HG03064 (cell line): ENCODE results near the gene FILIP1L.

Experiments used
- ATAC-seq: cut with Tn5 transposase; IDR thresholded peaks from one replicate; pipeline ENCODE4 v1.9.1; 2021; ENCODE audit warnings: low read depth; ENCODE audit not compliant: unreplicated experiment

FILIP1L gene

GRCh38 chr3:100125161-100125938 is 11.0 kb upstream of the FILIP1L start:
- no peak for ATAC-seq

DNA sequence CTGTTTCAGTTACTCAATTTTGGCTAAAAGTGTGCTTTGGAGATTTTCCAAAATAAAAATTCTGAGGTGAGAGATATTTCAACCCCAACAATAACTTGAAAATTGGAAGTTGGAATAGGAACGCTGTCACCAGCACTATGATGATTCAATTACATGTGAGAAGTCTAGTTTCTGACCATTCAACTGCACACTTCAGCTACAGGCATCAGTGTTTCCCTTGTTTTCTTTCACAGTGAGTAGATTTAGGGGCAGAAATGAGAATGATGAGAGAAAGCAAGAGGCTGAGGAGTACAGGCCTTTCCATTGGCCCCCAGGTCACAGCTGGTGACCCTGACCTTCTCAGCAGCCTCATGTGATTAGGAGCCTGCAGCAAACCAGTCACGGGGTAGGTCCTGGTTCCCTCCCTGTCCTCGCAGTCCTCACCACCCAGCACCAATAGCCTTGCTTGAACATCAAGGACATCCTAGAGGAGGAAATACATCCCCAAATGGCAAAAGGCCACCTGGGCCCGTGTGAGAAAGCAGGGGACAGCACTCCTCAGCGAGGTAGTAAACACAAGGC is 10.0 kb upstream of the FILIP1L start:
- no peak for ATAC-seq

- ATAC-seq, result no peak
Observed at GRCh38 chr3:100123112-100123511, 8.8 kb upstream of the FILIP1L start.

GRCh38 chr3:100122321-100122720 is 8.0 kb upstream of the FILIP1L start:
- no peak for ATAC-seq

- no peak for ATAC-seq
Observed at GRCh38 chr3:100120693-100121092, 6.4 kb upstream of the FILIP1L start.

DNA sequence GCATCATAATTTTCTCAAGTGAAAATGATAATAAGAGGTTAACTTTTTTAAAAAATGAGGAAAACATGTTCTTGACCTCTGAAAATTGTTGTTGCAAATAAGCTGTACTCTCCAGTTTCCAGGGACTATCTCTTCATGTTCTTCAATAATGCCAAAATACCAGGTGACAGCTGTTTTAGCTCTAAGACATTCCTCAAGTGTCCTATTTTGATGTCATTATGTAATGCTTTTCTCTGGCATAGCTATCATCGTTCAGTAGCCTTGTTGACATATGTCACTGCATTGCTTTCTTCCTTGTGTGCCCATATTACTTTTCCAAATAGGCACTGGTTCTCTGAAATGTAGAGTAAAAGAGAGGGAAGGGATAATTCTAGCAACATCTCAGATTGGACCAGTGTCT is 5.7 kb upstream of the FILIP1L start:
- ATAC-seq, result no peak

GRCh38 chr3:100117093-100117492 is 2.8 kb upstream of the FILIP1L start:
- no peak for ATAC-seq

DNA sequence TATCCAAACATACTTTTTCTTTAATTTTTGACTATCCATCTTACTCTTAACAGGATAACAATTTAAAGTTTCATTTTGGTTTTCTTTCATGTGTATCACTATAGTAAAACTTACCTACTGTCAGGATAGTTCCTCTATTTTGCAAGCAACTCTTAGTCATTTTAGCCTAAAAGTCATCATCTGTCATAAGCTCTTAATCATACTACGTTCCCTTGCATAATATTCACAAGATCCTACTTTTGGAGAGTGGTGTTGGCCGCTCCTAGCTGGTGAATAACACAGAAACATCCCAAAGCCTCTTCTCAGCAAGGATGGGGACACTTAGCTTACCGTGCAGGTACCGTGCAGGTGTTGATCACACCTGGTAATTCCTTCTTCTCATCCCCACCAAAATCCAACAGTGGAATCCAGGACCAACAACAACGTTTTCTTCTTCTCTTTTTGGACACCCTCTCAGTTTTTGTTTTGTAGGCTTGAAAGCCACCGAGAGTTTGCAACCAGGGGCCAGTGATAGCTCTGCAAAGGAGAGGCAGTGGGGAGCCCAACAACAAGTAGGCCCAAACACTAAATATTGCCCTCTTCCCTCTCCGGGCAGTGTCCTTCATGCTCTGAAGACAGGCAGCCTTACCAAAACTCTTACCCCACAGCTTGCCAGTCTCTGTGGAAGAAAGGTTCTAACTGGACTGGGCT is 433 bp downstream of the FILIP1L start:
- ATAC-seq, result no peak

DNA sequence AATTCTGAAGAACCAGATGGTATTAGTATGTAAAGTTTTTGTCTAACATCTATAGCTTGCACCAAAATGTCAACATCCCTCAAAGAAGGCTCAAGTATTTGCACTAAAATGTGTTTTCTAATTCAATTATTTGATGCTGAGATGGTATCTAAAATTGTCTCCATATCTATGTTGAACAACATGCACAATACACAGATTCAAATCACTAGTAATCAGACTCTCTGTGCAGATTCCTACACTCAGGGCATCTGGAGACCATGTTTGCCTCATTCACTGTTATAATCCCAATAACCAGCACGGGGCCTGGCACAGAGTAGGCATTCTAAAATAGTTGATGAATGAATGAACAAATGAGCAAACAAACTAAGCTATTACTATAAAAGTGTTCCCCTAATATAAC is 2.6 kb downstream of the FILIP1L start:
- ATAC-seq, result no peak

GRCh38 chr3:100110162-100110561 is 4.1 kb downstream of the FILIP1L start:
- no peak for ATAC-seq

GRCh38 chr3:100108464-100109079 is 5.7 kb downstream of the FILIP1L start:
- no peak for ATAC-seq

- no peak for ATAC-seq
Observed at GRCh38 chr3:100107221-100107814, 7.0 kb downstream of the FILIP1L start.

DNA sequence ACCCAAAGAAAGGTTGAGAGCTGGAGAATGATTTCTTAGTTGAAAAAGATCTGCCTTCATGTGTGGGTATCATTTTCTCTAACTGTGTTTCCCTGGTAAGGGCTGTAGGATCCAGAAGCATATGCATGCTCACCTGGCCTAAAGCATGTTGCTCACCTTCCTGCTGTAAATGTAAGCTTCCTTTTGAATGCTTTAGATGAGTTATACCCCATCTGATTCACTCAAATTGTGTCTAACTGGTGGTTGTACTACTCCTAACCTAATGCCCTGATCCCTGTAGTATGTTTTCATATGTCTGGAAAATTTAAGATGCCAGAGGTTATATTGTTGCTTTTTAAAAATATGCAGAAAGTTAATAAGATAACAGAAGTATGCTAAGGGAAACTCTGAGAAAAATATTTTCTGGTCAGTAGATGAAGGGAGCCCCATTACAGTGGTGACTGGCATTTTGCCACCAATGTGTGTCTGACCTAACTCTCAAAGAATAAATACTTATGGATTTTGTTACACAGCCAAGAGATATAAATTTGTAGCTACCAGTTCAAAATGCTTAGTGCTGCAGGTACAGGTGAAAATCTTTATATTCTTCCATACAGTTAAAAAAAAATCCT is 7.7 kb downstream of the FILIP1L start:
- ATAC-seq, result no peak

GRCh38 chr3:100106094-100106493 is 8.2 kb downstream of the FILIP1L start:
- ATAC-seq, result no peak

GRCh38 chr3:100105501-100105900 is 8.8 kb downstream of the FILIP1L start:
- ATAC-seq, result peak; percentile 40

DNA sequence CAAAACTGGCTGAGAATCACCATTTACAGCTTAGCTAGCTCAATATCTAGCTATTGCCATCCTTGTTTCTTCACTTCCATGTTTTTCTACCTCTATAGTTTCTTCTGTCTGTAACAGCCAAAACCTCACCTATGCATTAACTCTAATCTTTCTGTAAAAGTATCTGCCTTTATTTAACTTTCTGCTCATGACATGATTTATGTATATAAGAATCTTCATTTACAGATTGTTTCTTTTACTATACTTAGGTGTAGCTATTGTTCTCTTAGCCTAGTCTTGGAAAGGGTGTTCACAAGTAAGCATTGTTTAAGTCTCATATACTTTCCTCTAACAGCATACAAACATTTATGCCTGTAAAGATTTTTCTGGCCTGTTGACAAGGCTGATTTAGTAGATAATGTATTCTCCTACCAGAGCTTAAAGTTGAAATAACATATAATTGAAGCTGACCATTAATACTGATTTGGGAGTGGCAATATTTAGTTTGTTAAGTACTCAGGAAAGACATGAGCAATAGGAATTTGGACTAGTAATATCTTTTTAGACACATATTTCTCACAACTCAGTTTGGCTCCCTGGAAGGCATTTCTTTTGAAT is 9.4 kb downstream of the FILIP1L start:
- no peak for ATAC-seq

GRCh38 chr3:100104442-100104798 is 9.9 kb downstream of the FILIP1L start:
- peak; percentile 30 for ATAC-seq

GRCh38 chr3:100103558-100104441 is 10.5 kb downstream of the FILIP1L start:
- peak; percentile 84 for ATAC-seq

DNA sequence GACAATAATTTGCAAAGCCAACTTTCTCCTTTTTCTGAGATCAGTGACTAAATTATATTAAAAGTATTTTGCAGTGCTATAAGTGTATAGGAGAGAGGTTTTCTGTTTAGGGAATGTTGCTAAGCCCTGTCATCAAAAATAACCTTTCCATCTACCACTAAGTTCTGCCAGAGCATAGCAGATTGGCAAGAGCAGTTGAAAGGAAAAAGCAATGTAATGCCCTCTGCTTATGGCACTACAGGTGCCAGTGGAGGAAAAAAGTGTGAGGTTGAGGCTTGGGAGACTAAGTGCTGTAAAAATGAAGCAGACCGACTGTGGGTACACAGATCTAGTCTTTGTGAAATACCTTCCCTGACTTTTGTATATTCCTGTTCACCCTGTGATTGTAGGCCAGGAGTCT is 11.5 kb downstream of the FILIP1L start:
- ATAC-seq, result no peak
